Upper lobe of right lung (tissue), 1 donor: Measurements from ENCODE around the gene STAT5B. TPM values are rescaled to one million over a fixed set of nuclear protein-coding genes. Genes with fewer than 3 reads are reported as not detected.
A peak's percentile ranks its signal among the peaks of the same experiment; 100 is the strongest.

Experiments used
- ATAC-seq: fragments of 200-7000 bp; cut with Tn5 transposase; one replicate; pipeline ENCODE4 v1.9.1; 2020; ENCODE audit warnings: mild to moderate bottlenecking, moderate library complexity
- DNase-seq: peaks from one replicate; pipeline ENCODE4 v3.0.0-alpha.2; 2020
- H3K27ac ChIP-seq: fragments of 200-600 bp; one replicate; pipeline ENCODE4 v1.8.0; 2022
- H3K27me3 ChIP-seq: fragments of 200-600 bp; one replicate; pipeline ENCODE4 v1.8.0; 2022; ENCODE audit warnings: mild to moderate bottlenecking
- H3K36me3 ChIP-seq: fragments of 200-600 bp; one replicate; pipeline ENCODE4 v1.8.0; 2022
- H3K4me1 ChIP-seq: fragments of 200-600 bp; one replicate; pipeline ENCODE4 v1.8.0; 2022
- H3K4me3 ChIP-seq: fragments of 200-600 bp; one replicate; pipeline ENCODE4 v1.8.0; 2022; ENCODE audit warnings: mild to moderate bottlenecking
- H3K9me3 ChIP-seq: fragments of 200-600 bp; one replicate; pipeline ENCODE4 v1.8.0; 2022
- intact Hi-C: fragments of 100-400 bp; cut with DNase I; formaldehyde crosslinking; loops from one replicate; pipeline ENCODE4 v1.11.0; 2022
- total RNA-seq: library from RNA; stranded (reverse); fragmentation: NEBNext Ultra II Directional; extraction: Animal tissue kit (Norgen Biotek cat#: 25700); gene quantifications from one replicate; pipeline ENCODE4 v1.2.1, GENCODE V29; 2021
- TF ChIP-seq, protein P1 (sequence below): fragments of 200-600 bp; IDR thresholded peaks from one replicate; pipeline ENCODE4 v1.8.0; 2022; ENCODE audit warnings: antibody characterized with exemption
- donor health status: DM: no; HTN: yes; CAD: no; lungs with severe emphysema.

STAT5B gene
- total RNA-seq, 1 donor from 2014 or later = 71.0 TPM

DNA sequence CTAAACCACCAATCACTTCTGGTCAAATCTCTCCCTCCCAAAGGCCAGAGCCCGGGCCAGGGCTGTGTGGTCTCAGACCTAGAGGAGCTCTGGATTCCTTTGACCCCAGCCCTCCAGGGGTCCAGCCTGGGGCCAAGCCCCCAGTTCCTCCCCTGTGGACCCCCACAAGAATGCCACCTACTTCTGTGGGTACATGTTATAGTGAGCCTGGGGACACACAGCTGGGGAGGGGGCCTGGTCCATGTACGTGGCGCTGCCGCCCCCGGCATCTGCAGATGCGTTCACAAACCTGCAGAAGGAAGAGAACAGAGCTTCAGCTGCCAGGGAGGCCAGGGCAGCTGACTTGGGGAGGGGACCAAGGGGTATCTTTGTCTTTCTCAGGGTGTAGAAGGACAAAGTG, 74.0 kb downstream of the STAT5B start:
- H3K27ac ChIP-seq = no peak overlapping the region
- no peaks in the 10 kb centered on the region for H3K27me3 ChIP-seq
- DNase-seq (no peak), ATAC-seq (no peak)
- H3K4me1 ChIP-seq = no peaks in the 10 kb centered on the region
- intact Hi-C loops = no loop called here
- H3K36me3 ChIP-seq = peaks cover 59% of the 10 kb centered on the region
- TF ChIP-seq, protein P1, sequence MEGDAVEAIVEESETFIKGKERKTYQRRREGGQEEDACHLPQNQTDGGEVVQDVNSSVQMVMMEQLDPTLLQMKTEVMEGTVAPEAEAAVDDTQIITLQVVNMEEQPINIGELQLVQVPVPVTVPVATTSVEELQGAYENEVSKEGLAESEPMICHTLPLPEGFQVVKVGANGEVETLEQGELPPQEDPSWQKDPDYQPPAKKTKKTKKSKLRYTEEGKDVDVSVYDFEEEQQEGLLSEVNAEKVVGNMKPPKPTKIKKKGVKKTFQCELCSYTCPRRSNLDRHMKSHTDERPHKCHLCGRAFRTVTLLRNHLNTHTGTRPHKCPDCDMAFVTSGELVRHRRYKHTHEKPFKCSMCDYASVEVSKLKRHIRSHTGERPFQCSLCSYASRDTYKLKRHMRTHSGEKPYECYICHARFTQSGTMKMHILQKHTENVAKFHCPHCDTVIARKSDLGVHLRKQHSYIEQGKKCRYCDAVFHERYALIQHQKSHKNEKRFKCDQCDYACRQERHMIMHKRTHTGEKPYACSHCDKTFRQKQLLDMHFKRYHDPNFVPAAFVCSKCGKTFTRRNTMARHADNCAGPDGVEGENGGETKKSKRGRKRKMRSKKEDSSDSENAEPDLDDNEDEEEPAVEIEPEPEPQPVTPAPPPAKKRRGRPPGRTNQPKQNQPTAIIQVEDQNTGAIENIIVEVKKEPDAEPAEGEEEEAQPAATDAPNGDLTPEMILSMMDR = no peak
- H3K9me3 ChIP-seq = no peaks in the 10 kb centered on the region
- H3K4me3 ChIP-seq = no peak overlapping the region

DNA sequence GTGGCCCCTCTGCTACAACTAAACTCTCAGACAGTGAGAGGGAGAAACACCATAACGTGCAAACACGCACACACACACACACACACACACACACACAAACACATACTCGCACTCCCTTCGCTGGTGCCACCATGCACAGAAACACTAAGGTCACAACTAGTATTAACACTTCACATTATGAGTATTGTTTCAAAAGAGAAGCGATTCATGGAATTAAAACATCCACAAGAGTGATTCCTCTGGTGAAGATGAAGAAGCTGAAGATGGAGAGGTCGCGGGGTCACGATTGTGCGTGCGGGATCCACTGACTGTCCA, 74.8 kb downstream of the STAT5B start:
- Histone ChIP-seq H3K4me3 (no peak overlapping the region), H3K27me3 (no peaks in the 10 kb centered on the region), H3K36me3 (peaks cover 52% of the 10 kb centered on the region), H3K4me1 (no peaks in the 10 kb centered on the region), H3K27ac (no peak overlapping the region), H3K9me3 (no peaks in the 10 kb centered on the region)
- intact Hi-C loops = no loop called here
- DNase-seq (no peak), ATAC-seq (no peak)
- TF ChIP-seq, protein P1 = no peak

DNA sequence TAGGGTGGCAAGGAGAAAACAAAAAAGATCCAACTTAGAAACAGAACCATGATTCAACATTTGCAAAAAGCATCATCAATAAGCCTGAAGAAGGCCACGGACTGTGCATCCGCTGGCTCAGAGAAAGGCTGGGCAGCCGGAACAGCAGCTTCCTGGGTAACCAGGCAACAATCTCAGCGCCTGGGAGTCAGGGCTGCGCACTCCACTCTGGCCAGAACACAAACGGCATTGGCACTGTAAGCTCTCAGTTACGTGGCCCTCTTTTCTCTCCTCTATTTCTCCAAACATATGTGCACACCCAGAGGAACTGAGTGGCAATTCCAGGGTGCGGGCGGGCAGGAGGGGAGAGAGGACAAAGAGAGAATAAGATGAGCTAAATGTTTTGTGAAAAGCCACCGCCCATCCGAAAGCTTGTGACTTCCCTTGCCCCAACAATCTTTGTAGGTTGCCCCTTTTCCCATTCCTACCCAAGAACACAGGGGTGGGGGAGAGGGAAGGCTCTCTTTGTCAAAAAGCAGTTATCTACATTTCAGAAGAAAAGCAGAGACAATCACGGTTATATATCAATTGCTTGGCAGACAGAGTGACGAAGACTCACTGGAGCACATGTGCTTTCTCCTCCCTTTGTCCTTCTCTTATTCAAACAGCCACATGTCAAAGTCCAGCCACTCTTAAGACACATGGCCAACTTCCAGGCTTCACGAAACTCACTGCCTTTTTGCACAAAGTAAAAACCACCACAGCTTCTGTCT, 75.3 kb downstream of the STAT5B start:
- intact Hi-C loops = no loop called here
- TF ChIP-seq, protein P1 = no peak
- Histone ChIP-seq H3K4me1 (no peaks in the 10 kb centered on the region), H3K27me3 (no peaks in the 10 kb centered on the region), H3K4me3 (no peak overlapping the region), H3K27ac (no peak overlapping the region), H3K36me3 (peaks cover 47% of the 10 kb centered on the region), H3K9me3 (no peaks in the 10 kb centered on the region)
- ATAC-seq (no peak), DNase-seq (no peak)

DNA sequence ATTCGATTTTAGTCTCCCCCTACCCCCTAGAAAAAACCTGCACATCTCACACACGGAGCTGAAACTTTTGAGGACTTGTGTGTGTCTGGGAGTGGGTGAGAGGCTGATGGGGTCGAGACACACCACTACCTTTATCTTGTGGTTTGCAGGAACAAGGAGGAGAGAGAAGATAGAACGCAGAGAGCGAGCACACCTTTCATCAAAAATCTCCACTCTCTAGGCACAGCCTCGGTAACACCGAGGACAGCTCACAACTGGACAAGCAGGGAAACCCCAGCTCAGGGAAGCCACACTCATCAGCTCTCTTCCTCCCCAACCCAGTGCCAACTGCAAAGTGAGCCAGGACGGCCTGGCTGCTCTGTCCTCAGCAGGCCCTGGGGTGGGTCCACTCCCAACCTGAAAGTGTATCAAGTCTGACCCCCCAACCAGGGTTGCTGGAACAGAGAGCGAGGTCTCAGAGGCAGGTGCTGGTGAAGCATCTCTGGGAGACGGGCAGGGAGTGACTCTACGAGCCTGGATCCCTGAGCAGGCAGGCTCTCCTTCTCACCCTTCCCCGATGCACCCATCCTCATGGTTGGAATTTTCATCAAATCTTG, 76.7 kb downstream of the STAT5B start:
- no peak overlapping the region for H3K27ac ChIP-seq
- peaks cover 3% of the 10 kb centered on the region for H3K4me1 ChIP-seq
- DNase-seq (no peak), ATAC-seq (no peak)
- no peak overlapping the region for H3K4me3 ChIP-seq
- no peaks in the 10 kb centered on the region for H3K9me3 ChIP-seq
- intact Hi-C loops = no loop called here
- TF ChIP-seq, protein P1 = no peak
- peaks cover 33% of the 10 kb centered on the region for H3K36me3 ChIP-seq
- no peaks in the 10 kb centered on the region for H3K27me3 ChIP-seq

DNA sequence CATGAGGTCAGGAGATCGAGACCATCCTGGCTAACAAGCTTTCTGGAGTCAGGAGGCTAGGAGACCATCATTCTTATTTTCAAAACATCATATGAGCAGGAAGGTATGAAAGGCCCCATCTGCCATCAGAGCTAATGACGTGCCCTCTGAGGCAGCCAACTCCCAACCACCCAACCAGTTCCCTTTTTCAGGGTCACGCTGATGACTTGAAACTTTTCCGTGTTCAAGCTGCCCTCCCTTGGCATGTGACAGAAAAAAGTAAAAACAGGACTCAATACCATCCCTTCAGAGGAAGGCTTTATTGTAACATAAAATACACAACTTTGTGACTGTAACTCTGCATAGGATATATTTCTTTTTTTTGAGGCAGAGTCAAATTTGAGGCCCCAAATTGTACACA, 77.3 kb downstream of the STAT5B start:
- peak overlapping the region; percentile 13 for H3K27ac ChIP-seq
- no peaks in the 10 kb centered on the region for H3K9me3 ChIP-seq
- TF ChIP-seq, protein P1 = no peak
- no peak overlapping the region for H3K4me3 ChIP-seq
- ATAC-seq (peak; percentile 64), DNase-seq (no peak)
- peaks cover 27% of the 10 kb centered on the region for H3K36me3 ChIP-seq
- H3K27me3 ChIP-seq = no peaks in the 10 kb centered on the region
- peaks cover 4% of the 10 kb centered on the region for H3K4me1 ChIP-seq
- intact Hi-C loops = no loop called here
